DLD1 (cell line): ENCODE measurements around the gene KLF7.

Experiments used
- in situ Hi-C: cut with HindIII; loops from 2 replicates; pipeline ENCODE4 v1.10.0; 2017; ENCODE audit warnings: low sequenced_read_pairs

The KLF7 gene

GRCh38 chr2:207167099-207167923, 1.6 kb upstream of the KLF7 start:
- in situ Hi-C loops: no loop called here

- in situ Hi-C loops: no loop called here
These were observed 776 bp upstream of the KLF7 start for GRCh38 chr2:207166349-207167098.

- in situ Hi-C loops: no loop called here
These were observed 246 bp upstream of the KLF7 start for GRCh38 chr2:207166039-207166348.

- in situ Hi-C loops: no loop called here
These were observed 1.5 kb downstream of the KLF7 start for GRCh38 chr2:207164006-207164831.

- in situ Hi-C loops: no loop called here
These were observed 2.1 kb downstream of the KLF7 start for GRCh38 chr2:207163756-207164005.

- in situ Hi-C loops: no loop called here
These were observed 2.5 kb downstream of the KLF7 start for GRCh38 chr2:207163053-207163755.

- in situ Hi-C loops: no loop called here
These were observed 3.4 kb downstream of the KLF7 start for GRCh38 chr2:207162316-207162715.

GRCh38 chr2:207161247-207162123, 4.3 kb downstream of the KLF7 start:
- in situ Hi-C loops: no loop called here

GRCh38 chr2:207160115-207160514, 5.6 kb downstream of the KLF7 start:
- in situ Hi-C loops: no loop called here

GRCh38 chr2:207159002-207159401, 6.7 kb downstream of the KLF7 start:
- in situ Hi-C loops: no loop called here

- in situ Hi-C loops: no loop called here
These were observed 8.0 kb downstream of the KLF7 start for GRCh38 chr2:207157731-207158130.

GRCh38 chr2:207157162-207157481, 8.6 kb downstream of the KLF7 start:
- in situ Hi-C loops: no loop called here

GRCh38 chr2:207156451-207157161, 9.1 kb downstream of the KLF7 start:
- in situ Hi-C loops: no loop called here

- in situ Hi-C loops: no loop called here
These were observed 10.0 kb downstream of the KLF7 start for GRCh38 chr2:207155516-207156444.

GRCh38 chr2:207154556-207155510, 10.9 kb downstream of the KLF7 start:
- in situ Hi-C loops: no loop called here

GRCh38 chr2:207153266-207153975, 12.3 kb downstream of the KLF7 start:
- in situ Hi-C loops: no loop called here

GRCh38 chr2:207151048-207151447, 14.7 kb downstream of the KLF7 start:
- in situ Hi-C loops: no loop called here
